HG03571 (cell line): ENCODE measurements around the gene CELSR1.

Experiments used
- ATAC-seq: cut with Tn5 transposase; IDR thresholded peaks from one replicate; pipeline ENCODE4 v1.9.1; 2021; ENCODE audit not compliant: unreplicated experiment

Gene CELSR1

GRCh38 chr22:46449974-46450745 lies 87.3 kb downstream of the CELSR1 start:
- no peak for ATAC-seq

- no peak for ATAC-seq
Observed at GRCh38 chr22:46449116-46449691, 88.2 kb downstream of the CELSR1 start.

- ATAC-seq, result no peak
Observed at GRCh38 chr22:46448333-46448732, 89.1 kb downstream of the CELSR1 start.

GRCh38 chr22:46447906-46448305 lies 89.5 kb downstream of the CELSR1 start:
- no peak for ATAC-seq

- no peak for ATAC-seq
Observed at GRCh38 chr22:46446799-46447198, 90.6 kb downstream of the CELSR1 start.

GRCh38 chr22:46445771-46446420 lies 91.5 kb downstream of the CELSR1 start:
- no peak for ATAC-seq

GRCh38 chr22:46444390-46444854 lies 93.0 kb downstream of the CELSR1 start:
- ATAC-seq, result no peak

- ATAC-seq, result no peak
Observed at GRCh38 chr22:46443850-46444389, 93.5 kb downstream of the CELSR1 start.

GRCh38 chr22:46442217-46442853 lies 95.1 kb downstream of the CELSR1 start:
- ATAC-seq, result no peak

- ATAC-seq, result no peak
Observed at GRCh38 chr22:46439576-46440465, 97.6 kb downstream of the CELSR1 start.

- no peak for ATAC-seq
Observed at GRCh38 chr22:46439111-46439510, 98.3 kb downstream of the CELSR1 start.

- ATAC-seq, result no peak
Observed at GRCh38 chr22:46437671-46438440, 99.6 kb downstream of the CELSR1 start.

- ATAC-seq, result no peak
Observed at GRCh38 chr22:46436595-46437175, 100.7 kb downstream of the CELSR1 start.

- no peak for ATAC-seq
Observed at GRCh38 chr22:46433318-46433717, 104.1 kb downstream of the CELSR1 start.

GRCh38 chr22:46432164-46433068 lies 105.0 kb downstream of the CELSR1 start:
- ATAC-seq, result no peak

GRCh38 chr22:46430961-46431838 lies 106.2 kb downstream of the CELSR1 start:
- no peak for ATAC-seq

- no peak for ATAC-seq
Observed at GRCh38 chr22:46429325-46429853, 108.0 kb downstream of the CELSR1 start.
